GM19099 (cell line): ENCODE results near the gene CENPB.

Experiments
- POLR2A ChIP-seq: IDR thresholded peaks from 3 replicates; pipeline ENCODE4 v1.6.1; 2011; ENCODE audit warnings: low read depth; ENCODE audit not compliant: insufficient read length; ENCODE audit errors: extremely low read depth

CENPB gene

DNA sequence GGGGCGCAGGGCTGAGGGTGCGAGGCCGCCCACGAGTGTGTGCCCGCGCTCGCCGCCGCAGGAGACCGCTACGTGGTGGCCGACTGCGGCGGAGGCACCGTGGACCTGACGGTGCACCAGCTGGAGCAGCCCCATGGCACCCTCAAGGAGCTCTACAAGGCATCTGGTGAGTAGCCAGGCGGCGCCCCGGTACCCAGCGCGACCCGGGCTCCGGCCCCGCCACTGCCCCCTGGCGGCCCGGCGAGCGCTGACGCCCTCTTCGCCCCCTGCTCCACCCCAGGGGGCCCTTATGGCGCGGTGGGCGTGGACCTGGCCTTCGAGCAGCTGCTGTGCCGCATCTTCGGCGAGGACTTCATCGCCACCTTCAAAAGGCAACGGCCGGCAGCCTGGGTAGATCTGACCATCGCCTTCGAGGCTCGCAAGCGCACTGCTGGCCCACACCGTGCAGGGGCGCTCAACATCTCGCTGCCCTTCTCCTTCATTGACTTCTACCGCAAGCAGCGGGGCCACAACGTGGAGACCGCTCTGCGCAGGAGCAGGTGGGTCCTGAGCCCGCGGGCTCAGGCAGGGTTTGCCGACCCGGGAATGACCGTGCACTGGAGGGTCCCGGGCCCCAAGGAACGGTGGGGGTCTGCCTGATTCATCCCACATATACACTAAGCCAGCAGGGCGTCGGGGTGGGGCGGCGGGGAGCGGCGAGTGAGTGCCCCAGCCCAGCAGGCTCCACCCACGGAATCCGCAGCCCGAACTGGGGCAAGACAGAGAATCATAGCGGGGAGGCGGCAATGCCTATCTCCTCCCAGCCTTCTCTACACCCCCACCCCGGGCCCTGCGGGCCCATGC is 36.6 kb downstream of the CENPB start:
- no peak for TF ChIP-seq POLR2A

DNA sequence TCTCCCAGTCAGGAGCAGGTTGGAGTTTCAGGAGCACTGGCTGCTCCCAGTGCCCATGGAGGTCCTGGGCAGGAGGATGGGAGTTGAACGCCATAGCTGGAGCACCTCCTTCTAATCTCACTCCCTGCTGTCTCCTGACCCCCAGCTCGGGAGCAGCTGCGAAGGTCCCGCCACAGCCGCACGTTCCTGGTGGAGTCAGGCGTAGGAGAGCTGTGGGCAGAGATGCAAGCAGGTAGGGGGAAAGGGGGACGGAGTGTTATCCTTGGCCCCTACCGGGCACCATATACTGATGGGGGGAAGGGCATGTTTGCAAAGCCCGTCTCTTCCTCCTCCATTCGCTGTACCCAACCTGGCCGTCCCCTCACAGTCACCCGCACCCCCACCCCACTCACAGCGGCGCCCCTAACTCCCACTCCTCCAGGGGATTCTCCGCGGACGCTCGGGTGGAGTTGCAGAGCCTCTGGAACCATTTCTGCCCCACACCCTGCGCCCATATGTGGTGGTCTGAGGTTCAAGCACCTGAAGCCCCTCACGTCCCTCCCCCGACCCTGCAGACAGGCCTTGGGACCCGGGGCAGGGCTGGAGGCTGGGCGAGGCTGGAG is 37.4 kb downstream of the CENPB start:
- TF ChIP-seq POLR2A = no peak

DNA sequence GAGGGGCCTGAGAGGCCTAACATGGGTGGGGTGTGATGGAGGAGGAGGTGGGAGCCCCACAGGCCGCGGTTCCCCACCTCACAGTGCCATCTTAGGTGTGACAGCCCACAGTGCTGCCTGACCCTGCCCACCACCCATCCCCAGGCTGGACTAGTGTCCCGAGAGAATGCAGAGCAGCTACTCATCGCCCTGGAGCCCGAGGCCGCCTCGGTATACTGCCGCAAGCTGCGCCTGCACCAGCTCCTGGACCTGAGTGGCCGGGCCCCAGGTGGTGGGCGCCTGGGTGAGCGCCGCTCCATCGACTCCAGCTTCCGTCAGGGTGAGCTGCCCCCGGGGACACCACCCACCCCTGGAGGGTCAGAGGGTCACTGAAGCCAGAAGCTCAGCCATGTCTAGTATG is 38.5 kb downstream of the CENPB start:
- TF ChIP-seq POLR2A = no peak

DNA sequence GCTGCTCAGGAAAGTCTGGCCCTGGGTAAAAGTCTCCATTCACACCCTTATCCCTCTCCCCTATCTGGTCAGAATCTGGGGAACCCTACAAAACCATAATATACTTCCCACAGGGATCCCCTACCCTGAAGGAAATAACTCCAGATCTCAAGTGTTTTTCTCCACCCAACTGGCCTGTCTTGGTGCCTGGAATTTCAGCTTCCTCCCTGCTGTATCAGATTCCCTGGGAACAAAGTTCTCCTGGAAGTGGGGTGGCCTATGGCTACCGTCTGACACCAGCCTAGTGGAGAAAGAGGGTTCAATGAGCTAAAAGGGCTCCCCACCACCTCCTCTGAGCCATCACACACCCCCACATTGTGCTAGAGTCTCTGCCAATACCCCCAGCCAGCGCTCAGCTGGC is 39.1 kb downstream of the CENPB start:
- no peak for TF ChIP-seq POLR2A

DNA sequence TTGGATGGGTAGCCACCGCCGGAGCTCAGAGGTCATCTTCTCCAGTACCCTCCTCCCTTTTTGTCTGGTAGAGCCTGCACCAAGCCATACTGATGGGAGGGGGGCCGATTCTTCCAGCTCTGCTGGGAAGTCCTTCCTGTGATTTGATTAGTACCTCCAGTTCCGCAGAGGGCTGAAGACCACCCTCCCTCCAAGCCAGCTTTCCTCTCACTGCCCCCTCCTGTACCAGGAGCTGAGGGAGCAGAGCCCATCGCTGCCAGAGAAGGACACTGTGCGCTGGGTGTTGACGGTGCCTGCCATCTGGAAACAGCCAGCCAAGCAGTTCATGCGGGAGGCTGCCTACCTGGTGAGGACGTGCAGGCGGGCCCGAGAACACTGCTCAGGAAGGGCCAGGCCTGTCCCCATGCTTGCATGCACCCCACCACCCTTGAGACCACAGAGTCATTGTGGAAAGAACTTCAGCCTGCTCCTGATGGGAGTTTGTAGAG is 40.8 kb downstream of the CENPB start:
- no peak for TF ChIP-seq POLR2A

DNA sequence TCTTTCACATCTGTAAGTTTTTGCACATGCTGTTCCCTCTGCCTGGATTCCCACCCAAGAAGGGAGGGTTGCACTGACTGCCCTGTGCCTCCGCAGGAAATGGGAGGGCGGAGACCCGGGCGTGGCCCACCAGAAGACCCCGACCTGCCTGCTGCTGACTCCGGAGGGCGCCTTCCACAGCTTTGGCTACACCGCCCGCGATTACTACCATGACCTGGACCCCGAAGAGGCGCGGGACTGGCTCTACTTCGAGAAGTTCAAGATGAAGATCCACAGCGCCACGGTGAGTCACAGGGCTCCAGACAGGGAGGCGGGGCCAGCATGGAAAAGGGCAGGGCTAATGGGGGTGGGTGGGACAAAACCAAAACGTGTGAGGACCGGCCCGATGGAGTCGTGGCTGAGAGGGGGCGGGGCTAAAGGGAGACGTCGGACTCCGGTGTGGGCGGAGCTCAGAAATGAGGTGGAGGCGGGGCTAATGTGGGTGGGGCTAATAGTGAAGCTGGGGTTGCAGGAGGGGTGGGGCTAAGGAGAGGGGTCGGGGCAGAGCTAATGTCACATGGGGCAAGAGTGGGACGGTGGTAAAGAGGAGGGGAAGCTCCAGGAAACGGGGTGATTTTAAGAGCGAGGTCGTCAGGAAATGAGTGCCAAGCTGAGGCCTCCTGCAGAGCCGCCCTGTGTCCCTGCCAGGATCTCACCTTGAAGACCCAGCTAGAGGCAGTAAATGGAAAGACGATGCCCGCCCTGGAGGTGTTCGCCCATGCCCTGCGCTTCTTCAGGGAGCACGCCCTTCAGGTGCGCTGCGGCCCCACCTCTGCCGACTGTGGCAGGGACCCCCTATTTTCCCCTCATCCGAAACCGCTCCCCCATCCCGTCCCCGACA is 41.5 kb downstream of the CENPB start:
- no peak for TF ChIP-seq POLR2A

DNA sequence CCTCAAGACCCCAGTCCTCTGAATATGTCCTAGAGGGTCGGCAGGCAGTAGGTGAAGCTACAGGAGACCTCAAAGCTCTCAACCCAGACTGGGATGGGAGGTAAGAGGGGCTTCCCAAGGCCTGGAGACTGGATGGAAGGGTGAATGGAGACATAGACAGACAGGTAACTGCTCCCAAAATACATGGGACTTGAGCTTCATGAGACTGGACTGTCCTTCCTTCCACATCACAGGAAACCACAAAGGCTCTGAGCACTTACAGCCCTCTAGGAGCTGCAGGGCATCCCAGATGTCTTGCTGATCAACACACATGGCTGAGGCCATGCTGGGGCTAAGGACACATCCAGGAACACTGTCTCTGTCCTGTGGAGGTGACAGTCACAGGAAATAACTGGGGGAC is 42.5 kb downstream of the CENPB start:
- no peak for TF ChIP-seq POLR2A

DNA sequence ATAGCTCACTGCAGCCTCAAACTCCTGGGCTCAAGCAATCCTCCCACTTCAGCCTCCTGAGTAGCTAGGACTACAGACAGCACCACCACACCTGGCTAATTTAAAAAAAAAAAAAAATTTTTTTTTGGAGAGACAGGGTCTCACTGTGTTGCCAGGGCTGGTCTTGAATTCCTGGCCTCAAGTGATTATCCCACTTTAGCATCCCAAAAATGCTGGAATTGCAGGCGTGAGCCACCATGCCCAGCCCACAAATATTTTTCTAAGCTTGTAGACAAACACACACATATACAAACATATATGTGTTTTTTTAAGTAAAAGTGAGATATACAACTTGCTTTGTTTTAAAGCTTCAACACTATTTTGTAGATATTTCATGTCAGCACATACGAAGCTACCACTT is 43.3 kb downstream of the CENPB start:
- no peak for TF ChIP-seq POLR2A

DNA sequence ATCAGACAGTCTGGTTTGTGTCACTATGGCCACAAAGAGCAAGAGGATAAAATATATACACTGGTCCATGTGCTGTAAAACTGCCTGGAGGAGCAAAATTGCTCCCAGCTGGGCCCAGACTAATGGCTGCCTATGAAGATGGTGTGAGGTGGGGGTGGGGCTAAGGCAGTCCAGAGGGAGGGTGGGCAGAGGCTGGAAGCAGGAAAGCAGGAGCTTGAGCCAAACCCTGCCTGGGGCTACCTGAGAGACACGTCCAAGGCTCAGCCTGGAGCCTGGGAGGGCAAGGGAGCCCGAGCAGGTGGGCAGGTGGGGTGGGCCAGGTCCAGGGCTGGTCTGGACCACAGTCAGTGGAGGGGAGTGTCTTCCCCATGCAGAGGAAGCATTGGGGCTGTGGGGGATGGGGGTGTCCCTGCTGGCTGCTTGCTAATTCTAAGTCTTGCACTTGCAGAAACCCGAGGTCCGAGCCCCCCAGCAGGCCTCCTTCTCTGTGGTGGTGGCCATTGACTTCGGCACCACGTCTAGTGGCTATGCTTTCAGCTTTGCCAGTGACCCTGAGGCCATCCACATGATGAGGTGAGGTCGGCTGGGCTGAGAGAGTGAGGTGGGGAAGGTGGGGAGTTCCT is 44.6 kb downstream of the CENPB start:
- TF ChIP-seq POLR2A = no peak

DNA sequence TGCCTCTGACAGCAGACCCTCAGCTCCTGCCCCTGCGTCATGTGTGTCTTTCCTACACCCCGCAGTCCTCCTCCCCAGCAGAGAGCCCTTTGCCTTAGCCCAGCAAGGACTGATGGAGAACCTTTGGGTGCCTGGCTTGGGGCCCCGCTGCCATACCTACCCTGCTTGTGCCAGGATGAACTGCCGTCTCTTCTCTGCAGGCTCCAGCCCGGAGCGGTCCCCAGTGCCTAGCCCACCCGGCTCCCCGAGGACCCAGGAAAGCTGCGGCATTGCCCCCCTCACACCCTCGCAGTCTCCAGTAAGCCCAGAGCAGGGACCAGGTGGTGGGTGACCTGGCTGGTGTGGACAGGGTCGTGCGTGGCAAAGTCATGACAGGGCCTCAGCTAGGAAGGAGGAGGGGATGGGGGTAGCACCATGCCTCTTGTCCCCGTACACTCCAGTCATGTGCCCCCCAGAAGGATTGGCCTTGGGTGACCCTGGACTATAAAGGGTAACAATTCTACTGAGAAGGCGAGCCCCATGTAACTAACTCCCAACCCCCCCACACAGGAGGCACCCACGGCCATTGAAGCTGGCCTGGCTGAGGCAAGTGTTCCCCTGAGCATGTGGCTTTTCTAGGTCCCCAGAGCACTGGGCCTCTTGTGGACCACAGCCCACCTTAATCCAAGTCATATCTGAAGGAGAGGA is 45.8 kb downstream of the CENPB start:
- TF ChIP-seq POLR2A = no peak

DNA sequence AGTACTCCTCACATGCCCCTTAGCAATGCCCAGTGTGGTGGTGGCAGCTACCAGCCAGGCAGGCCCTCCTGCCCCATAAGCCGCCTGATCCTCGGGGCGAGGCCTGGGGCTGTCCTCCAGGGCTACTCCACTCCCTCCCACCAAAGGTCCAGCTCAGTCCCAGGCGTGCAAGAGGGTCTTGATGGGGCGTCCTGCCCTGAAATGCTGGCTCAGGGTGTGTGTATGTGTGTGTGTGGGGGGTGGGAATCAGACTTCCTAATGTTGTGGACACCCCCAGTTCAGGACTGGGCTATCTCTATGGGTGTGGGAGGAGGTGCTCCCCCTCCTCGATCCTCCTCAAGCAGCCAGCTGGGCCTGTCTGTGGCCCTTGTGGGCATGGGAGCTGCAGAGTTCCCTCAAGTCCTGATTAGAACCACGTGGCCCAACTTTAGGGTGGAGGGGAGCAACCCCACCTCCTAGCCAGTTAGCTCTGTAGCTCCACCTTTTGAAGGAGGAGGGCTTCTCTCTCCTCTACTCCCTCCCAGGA is 46.6 kb downstream of the CENPB start:
- TF ChIP-seq POLR2A = no peak

DNA sequence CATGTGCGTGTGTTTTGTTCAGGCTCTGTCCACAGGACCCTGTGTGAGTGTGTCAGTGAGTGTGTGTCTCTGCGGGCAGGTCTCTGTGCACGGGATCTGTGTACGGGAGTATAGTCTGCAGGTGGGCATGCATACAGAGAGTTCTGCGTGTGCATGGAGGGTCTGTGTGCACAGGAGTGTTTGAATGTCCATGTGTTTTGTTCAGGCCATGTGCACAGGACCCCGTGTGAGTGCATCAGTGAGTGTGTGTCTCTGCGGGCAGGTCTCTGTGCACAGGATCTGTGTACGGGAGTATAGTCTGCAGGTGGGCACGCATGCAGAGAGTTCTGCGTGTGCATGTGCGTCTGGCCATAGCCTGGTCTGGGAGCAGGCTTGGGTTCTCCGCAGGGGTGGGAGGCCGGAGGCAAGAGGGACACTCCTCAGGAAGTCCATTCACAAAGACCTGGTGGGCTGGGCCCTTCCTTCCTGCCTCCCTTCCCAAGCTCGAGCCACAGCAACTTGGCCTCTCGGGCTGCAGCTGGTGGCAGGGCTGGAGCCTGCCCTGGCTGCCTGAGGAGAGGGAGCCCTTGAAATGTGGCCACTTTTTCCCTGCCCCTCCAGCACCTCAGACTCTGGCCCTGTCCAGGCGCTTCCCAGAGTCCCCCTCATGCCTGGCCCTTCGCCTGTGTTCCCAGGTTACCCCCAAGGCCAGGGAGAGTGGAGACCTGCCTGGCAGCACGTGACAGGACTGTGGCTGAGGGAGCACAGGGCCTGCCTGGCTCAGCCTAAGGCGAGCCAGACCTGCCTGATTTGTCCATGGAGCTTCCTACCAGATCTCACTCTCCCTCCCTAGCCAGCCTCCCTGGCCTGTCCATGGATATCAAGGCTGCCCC is 47.2 kb downstream of the CENPB start:
- no peak for TF ChIP-seq POLR2A
